Stimulated activated CD4-positive, alpha-beta T cell treated with anti-CD3 and anti-CD28 coated beads, Interleukin-4, amount 100 ng/mL, for 1 hour (primary cell): Measurements from ENCODE around the gene PAWR.
"Not testable (repeated sequence)": the region's sequence is repeated elsewhere in the genome, so short reads cannot be mapped to it uniquely, and the experiment has no call there.

Experiments used
- DNase-seq: peaks from one replicate; pipeline ENCODE4 v3.0.0-alpha.2; 2020

PAWR gene

DNA sequence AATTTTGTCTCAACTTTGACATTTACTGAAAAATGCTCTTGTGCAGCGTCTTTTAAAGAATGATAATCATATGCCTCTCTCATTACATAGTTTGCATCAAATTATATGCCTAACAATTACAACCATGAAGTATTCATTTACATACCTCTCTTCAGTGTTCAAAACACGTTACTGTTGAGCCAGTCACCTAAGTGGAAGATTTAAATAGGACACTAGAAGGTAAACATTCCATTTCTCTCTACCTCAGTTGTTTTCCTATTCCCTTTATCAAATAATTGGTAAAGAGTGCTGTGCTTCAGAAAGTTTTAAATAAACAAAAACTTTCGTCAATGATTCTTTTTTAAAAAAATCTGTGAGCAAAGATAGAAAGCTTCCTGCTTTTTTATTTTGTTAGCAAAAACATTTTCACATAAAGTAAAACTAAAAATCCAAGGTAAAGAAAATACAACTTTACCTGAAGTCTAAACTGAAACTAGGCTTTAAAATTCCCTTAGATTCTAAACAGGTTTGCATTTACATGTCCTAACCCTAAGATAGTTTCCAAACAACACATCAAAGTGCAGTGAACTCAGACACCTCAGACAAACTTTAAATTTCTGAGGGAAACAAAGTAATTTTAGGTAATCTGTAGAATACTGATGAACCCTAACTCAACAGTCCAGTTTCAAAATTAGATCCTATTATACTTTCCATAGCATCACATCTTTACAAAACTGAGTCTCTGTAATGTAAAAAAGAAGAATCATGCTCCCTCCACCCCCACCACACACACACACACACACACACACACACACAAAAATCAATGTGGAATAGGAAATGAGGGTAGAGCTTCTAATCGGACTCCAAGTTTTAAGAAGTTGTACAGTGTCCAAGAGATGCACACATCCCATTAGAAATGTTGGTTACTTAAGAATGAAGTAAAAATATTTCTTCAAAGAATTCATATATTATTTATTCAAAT, 46.2 kb downstream of the PAWR start:
- DNase-seq = no peak

DNA sequence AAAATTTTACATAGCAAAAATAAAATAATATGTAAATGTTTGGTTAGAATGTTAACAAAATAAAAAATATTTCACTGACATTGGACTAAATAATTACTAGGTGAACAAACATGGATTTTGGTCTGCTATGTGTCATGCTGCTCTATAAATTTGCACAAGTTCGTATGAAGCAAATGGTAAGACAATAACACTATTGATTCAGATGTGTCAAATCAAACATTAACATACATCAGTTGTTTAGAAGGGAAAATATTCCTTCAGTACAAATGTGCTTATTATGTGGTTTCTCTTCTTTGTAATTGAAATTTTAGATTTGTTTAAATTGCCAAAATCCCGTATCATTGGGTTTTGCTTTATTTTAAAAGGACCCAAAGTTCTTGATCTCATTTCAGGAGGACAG, 46.9 kb downstream of the PAWR start:
- no peak for DNase-seq

DNA sequence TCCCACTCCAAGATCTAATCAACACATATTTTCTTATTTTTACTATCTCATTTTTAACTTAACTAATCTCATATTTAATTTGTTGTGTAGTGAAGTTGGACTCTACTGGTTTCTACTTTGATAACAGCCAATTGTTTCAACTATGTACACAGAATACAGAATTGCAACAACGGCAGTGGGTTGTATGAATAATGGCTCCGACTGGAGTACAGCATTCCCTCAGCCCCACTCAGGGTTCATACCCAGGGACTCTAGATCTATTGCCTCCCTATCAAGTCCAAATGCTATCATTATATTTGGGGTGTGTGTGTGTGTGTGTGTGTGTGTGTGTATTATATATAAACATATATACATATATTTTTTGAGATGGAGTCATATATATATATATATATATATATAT, 52.3 kb downstream of the PAWR start:
- DNase-seq = no peak

DNA sequence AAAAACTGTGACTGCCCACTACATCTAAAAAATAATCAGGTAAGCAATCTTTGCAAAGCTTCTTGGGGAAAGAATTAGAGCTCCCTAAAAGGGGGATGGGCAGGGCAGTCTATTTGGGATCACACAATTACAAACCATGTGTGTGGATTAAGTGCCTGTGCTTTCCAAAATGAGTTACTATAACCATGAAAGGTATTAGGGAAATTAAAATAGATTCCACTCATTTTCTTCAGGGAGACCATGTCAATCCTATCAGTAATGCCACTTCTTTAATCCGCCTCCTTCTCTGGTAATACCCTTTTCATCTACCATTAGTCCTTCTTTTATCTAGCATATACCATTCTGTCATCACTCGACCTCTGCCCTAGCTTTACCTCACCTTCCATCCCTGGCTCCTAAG, 53.7 kb downstream of the PAWR start:
- no peak for DNase-seq

DNA sequence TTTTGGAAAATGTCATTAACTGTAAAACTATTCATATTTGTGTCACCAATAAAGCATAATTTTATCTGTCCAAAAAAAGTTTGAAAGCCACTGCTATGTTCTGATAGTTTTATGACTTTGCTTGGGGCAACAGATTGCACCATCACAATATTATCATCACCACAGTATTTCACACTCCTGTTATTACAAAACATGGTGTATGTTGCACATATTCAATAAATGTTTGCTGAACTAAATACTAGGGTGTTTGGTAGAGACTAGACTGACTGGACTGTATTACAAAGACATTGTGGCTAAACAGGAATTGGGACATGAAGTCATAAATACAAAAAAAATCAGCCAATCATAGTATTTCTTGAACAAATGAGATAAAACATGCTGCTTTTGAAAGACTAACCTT, 55.1 kb downstream of the PAWR start:
- no peak for DNase-seq

DNA sequence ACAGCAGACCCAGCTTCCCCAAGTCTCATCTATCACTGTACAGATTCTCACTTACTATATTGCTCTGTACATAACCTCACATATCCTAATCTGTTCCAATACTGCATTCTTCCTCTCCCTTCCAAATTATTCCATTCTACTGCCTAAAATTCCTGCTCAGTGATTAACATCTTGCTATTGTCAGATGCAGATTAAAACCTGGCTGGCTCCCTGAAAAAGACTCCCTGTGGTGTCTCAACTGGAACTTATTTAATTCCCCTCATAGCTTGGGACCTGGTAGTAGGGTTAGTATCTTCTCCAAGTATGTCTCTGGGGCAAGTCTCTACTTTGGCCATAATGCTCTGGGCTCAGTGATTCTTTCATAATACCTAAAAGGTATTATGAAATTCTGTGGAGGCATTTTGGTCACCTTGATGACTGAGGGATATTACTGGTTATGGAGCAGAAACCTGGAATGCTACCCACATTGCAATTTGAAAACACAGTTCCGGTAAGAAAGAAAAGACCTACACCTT, 55.8 kb downstream of the PAWR start:
- no peak for DNase-seq

DNA sequence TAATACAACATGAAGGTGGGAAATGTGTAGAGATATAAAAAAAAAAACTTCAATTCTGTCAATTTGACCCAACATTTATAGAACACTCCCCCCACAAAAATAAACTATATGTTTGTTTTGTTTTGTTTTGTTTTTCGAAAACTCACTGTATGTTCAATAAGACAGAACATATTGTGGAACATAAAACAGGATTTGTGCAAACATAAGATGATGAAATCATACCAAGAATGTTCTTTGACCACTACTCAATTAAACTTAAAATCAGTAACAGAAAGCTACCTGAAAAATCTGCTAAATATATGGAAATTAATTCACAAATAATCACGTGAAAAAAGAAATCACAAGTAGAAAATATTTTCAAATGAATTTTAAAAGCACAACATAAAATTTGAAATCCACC, 61.2 kb downstream of the PAWR start:
- DNase-seq = no peak

DNA sequence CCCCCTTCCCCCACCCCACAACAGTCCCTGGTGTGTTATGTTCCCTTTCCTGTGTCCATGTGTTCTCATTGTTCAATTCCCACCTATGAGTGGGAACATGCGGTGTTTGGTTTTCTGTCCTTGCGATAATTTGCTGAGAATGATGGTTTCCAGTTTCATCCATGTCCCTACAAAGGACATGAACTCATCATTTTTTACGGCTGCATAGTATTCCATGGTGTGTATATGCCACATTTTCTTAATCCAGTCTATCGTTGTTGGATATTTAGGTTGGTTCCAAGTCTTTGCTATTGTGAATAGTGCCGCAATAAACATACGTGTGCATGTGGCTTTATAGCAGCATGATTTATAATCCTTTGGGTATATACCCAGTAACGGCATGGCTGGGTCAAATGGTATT, 64.0 kb downstream of the PAWR start:
- not testable (repeated sequence) for DNase-seq

DNA sequence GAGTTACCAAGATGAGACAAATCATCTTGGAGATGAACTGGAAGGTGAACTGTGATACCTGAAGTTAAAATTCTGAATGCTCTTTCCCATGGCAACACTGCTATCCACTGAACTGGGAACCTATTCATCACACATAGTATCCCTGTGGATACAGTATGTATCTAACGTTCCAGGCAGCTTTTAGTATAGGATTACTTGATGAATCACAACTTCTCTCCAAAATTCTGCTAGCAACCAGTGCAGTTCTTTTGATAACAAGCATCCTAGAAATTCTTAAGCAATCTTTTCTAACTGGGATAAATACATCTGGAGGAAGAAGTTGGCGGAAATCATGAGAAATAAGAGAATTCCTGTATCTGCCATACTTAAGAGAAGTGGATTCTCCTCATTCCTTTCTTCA, 66.4 kb downstream of the PAWR start:
- DNase-seq = no peak

DNA sequence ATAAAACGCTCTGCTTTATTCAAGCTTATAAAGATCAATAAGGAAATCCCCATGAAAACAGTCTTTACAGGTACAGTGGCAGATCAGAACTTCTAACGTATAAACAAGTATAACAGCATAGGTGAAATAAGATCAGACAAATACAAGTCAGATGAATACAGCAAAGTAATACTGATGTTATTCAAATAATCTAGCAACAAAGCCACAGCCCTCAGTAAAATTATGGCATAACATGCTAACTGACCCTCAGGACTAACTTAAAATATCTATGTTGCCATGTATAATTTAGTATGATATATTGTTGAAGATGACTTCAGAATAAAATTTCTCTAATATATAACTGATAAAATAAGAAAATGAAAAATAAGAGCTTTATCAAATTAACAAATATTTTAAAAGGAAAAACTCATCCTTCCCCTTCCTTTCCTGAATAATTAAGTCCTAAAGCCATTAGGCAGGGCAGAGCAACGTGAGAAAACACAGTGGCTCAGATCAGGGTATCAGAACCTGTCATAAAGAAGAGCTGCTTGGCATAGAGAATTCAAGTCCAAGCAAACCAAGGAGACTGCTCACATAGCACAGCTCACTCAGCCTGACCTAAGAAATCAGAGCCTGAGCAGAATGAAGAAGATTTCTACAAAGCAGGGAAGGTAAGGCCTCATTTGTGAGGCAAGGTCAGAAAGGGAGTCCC, 70.7 kb downstream of the PAWR start:
- DNase-seq = no peak

DNA sequence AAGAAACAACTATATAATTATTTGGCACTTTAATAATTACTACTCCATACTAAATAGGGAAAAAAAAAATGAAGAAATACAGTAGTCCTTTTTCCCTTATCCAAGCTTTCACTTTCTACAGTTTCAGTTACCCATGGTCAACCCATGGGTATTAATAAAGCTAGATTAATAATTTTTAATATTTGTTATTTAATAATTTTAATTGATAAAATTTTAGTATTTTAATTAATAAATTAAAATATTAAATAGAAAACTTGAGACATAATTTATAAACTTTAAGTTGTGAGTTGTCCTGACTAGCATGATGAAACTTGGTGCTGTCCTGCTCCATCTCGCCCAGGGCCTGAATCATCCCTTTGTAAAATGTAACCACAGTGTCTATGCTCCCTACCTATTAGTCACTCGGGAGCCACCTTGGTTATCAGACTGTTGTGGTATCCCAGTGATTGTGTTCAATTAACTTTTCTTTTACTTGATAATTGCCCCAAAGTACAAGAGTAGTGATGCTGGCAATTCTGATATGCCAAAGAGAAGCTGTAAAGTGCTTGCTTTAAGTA, 71.8 kb downstream of the PAWR start:
- DNase-seq = no peak

DNA sequence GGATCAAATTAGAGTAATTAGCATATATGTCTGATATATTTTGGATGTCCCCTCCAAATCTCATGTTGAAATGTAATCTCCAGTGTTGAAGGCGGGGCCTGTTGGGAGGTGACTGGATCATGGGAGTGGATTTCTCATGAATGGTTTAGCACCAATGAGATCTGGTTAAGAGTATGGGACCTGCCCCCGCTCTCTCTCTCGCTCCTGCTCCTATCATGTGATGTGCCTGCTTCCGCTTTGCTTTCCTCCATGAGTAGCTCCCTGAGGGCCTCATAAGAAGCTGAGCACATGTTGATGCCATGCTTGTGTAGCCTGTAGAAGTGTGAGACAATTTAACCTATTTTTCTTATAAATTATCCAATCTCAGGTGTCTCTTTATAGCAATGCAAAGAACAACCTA, 73.1 kb downstream of the PAWR start:
- DNase-seq = no peak

DNA sequence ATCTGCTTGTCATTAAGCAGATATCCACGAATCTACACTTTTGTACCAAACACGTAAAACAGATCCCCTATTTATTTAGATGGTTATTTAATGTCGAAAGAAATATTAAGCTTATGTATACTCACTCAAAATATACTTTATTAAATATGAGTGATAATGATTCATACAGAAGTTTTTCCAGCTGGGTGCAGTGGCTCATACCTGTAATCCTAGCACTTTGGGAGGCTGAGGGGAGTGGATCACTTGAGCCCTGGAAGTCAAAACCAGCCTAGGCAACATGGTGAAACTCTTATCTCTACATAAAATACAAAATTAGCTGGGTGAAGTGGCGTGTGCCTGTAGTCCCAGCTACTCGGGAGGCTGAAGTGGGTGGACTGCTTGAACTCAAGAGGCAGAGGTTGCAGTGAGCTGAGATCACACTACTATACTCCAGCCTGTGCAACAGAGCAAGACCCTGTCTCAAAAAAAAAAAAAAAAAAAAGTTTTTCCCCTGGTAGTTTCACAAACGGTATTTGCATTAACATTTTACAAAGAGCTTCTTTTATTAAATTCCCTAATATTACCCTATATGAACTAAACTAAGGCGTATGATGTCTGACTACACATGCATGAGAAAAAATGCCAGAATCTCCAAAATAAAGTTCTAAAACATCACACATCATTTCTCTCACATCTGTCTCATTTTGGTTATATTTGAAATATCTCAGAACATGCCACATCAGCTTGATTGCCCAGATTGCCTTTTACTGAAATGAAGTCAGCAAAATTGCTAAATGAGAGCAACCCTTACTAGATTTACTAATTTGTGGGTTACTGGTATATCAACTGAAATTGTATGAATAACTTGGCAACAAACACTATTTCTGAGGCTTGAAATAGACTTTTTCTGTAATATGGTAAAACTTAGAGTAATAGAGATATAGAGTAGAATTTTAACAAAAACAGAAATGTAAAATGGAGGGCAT, 74.9 kb downstream of the PAWR start:
- DNase-seq = no peak

DNA sequence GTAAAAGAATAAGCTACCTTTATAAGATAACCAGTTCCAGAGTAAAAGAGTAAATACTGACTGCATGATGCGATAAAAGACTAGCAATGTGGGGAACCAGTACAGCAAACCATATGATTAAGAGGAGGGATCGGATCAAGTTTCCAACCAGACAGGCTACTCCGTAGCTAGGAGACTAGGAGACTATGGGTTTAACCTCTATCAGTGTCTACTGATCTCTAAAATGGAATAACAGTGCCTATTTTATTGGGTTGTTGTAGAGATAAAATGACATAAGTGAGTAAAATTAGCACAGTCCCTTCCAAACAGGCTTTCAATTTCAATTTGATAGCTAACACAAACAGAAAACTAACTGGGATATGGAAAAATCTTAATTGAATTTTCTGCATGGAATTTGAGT, 76.0 kb downstream of the PAWR start:
- DNase-seq = no peak

DNA sequence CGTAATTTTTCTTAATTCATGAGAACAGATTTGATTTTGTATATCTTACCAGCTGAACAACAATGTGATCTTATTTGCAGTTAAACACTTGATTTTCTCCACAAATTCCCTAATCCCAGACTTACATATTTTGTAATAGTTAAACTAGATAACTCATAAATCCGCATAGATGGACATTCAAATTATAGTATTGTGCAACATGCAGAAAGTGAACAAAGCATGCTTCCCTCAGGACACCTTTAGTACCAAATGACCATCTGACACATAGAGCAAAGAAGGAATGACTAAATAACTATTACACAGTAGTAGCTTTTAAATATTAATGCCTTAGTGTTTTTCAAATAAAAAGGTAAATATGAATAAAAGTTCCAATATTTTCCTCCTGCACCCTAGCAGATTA, 88.9 kb downstream of the PAWR start:
- no peak for DNase-seq

DNA sequence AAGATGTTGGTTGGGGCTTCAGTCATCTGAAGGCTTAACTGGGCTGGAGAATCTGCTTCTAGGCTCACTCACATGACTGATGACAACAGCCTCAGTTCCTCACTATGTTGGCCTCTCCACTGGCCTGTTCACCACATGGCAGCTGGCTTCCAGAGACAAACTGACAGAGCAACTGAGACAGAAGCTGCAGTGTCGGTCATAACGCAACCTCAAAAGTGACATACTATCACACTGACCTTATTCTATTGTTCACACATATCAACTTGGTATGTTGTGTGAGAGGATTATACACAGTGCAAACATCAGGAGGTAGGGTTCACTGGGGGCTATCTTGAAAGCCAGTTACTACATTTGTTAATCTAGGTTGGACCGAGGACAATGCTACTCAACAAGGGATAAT, 92.9 kb downstream of the PAWR start:
- no peak for DNase-seq

DNA sequence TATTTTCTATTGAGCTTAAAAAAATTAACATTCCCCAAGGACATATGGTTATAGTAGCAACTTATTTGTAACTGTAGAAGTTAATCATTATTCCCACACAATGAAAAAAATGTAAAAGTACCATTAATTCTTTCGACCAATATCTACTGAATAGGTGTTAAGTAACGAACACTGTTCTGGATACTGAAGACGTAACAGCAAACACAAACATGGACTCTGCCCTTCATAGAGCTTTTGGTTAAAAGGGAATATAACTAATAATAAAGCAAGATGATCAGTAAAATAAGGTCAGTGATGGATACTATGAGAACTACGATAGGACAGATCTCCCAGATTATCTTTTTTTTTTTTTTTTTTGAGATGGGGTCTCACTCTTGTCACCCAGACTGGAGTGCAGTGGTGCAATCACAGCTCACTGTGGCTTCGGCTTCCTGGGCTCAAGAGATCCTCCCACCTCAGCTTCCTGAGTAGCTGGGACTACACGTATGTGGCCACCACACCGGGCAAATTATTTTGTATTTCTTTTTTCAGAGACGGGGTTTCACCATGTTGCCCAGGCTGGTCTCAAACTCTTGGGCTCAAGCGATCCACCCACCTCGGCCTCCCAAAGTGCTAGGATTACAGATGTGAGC, 93.9 kb downstream of the PAWR start:
- no peak for DNase-seq

DNA sequence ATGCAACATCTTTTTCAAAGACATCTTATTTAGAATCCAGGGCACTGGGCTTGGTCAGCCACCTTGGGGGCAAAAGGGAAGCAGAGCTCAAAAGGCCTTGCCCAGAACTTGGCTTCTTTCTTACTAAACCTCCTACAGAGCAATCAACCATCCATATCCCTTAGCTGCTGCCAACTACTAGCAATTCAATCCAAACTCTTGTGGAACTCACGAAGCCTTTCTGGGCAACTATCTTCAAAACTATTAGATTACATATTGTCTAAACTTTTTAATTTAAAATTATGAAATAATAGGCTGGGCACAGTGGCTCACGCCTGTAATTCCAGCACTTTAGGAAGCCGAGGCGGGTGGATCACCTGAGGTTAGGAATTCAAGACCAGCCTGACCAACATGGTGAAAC, 95.5 kb downstream of the PAWR start:
- DNase-seq = no peak

DNA sequence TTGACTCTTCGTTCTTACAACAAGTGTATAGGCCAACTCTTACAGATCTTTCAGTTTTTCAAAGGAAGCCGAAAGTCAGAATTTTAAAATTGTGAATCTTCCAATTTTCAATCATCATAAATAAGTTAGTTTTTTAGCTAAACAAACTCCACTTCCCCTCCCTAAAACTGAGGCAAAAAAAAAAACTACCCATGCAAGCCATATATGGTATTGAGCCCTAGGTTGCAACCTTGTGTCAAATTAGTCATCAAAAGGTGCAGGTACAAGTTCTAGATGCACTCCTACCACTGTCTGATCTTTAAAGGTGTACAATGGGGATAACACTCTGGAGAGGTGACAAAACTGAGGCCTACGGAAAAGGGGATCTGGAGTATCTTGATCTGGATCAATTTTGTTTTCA, 97.9 kb downstream of the PAWR start:
- no peak for DNase-seq

DNA sequence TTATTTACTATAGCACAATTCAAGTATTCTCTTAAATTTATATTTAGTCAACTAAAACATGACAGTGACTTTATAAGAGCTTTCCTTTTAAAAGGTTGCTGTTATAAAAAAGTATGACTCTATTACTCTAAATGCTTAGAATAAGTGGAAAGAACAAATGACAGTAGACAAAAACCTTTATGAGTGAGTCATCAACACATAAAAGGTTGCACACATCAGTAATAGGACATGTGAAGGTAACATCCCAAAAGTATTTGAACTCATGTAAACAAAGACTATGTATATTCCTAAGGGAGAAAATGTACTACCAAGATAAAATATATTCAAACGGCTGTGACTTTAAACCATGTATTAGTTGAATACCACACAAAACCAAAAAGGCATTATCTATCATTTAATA, 98.8 kb downstream of the PAWR start:
- no peak for DNase-seq

DNA sequence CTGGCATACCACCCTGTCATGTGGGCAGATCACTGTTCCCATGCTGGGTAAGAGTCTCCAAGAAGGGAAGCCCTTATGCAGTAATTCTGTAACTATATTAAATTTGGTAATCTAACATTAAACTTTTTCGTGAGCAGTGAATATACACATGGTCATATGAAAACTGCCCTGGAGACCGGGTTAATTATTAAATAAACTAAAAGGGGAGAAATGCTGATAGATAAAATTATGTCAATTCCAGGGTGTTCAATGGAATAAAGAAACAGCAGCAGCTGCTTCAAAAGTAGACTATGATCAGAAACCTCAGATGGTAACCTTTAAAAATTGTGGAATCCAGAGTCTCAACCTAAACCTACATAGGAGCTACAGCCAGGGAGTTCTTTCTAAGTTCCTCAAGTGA, 100.0 kb downstream of the PAWR start:
- no peak for DNase-seq

DNA sequence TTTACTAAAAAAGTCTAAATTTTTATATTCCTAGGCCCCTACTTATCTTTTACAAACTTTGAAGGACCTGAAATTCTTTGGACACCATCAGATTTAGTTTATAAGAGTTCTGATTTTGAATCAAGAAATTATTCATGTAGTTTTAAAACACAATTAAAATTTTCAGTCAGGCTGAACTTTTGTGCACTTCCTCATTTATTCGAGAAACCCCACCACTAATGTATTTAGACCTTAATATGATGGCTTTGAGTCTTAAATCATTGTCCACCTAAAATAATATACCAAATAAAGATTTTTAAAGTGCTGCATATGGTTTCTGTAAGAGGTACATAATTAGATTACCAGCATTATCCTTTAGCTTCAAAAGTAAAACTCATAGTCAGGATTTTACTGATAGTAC, 103.4 kb downstream of the PAWR start:
- DNase-seq = no peak
